ENCODE data around the gene FUCA2. TPM values are rescaled to one million over a fixed set of nuclear protein-coding genes. Genes with fewer than 3 reads are reported as not detected.

The FUCA2 gene
- total and polyA plus RNA-seq, 2 of the 8 experiments (the other 6 are each of a cell fraction or from before 2014, with no cell fraction given) = 24.2 to 47.2 TPM

DNA sequence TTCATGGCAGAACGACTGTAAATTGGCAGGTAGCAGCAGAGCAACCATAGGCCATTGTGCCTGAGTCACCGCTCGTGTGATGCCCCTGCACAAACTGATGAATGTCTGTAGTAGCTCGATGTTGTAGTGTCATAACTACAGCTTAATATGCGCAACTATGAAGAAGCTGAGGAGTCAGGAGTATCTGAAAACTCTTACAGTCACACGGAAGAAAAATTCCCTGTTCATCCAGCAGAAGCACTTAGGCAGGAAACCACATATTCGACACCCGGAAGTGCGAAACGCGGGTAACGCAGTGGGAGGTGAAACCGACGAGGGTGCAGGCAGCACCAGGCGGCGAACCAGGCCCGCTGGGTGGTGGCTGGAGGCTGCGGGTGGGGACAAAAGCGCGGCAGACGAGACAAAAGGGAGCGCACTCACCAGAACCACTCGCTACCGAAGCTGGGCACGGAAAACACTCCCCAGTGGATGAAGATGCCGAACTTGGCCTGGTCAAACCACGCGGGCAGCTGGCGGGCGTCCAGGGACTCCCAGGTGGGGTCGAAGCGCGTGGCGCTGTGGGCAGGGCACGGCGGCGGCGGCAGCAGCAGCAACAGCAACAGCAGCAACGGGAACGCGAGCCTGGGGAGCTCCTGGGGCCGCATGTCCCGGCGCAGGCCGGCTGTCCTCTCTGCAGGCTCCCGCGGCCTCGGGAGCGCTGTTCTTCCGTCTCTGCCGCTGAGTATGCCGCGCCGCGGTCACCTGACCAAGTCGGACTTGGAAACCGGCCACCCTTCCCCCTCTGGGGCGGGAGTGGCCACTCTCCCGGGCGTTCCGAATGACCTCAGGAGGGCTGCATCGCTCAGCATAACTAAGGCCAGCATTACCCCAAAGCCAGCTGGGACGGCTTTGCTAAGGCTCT is at the start of gene FUCA2 (continued):
- TF ChIP-seq RNF2 (IDR thresholded peaks at IDR 0.05; ENCODE audit: borderline replicate concordance, low read depth, low read length, missing control alignments, poor library complexity, severe bottlenecking) (peak; percentile 39), YY1 (IDR thresholded peaks at IDR 0.05; ENCODE audit: low read depth, low read length) (no peak; the same call in 1 of the 2 replicates), CBX5 (IDR thresholded peaks at IDR 0.05; ENCODE audit: low read depth, low read length) (no peak), POU5F1 (IDR thresholded peaks at IDR 0.05; ENCODE audit: low read depth, low read length) (no peak), SIX5 (IDR thresholded peaks at IDR 0.05; ENCODE audit: low read depth, low read length) (no peak), KDM1A (IDR thresholded peaks at IDR 0.05; ENCODE audit: borderline replicate concordance, low read length) (no peak), BRCA1 (IDR thresholded peaks at IDR 0.05; ENCODE audit: low read depth, low read length) (no peak), MAFK (IDR thresholded peaks at IDR 0.05; ENCODE audit: low read depth, low read length) (0 out of 2 replicates have a peak, but pooled peaks have one; percentile 1), ZNF274 (IDR thresholded peaks at IDR 0.05; ENCODE audit: borderline replicate concordance, extremely low read depth, low read length) (no peak), ATF3 (IDR thresholded peaks at IDR 0.05; ENCODE audit: insufficient read depth, low read depth, low read length) (no peak), SP1 (IDR thresholded peaks at IDR 0.05; ENCODE audit: low read depth, low read length) (peak; percentile 70; the same call in 1 of the 2 replicates), SIN3A (conservative IDR thresholded peaks at IDR 0.05 in 1 of 2, IDR thresholded peaks at IDR 0.05 in 1 of 2; ENCODE audit: low read depth in 1 of 2, low read length in 2 of 2) (peak in 1 of 2 experiments; percentile 47; a peak in 1 of 4 replicates), GTF2F1 (IDR thresholded peaks at IDR 0.05; ENCODE audit: borderline replicate concordance, low read depth, low read length) (0 out of 2 replicates have a peak, but pooled peaks have one; percentile 48), RBBP5 (IDR thresholded peaks at IDR 0.05; ENCODE audit: borderline replicate concordance, low read depth, low read length) (peak; percentile 94), ASH2L (IDR thresholded peaks at IDR 0.05; ENCODE audit: low read length) (peak; percentile 97)
- TF ChIP-seq, protein P1, sequence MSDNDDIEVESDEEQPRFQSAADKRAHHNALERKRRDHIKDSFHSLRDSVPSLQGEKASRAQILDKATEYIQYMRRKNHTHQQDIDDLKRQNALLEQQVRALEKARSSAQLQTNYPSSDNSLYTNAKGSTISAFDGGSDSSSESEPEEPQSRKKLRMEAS (IDR thresholded peaks at IDR 0.05) = peak; percentile 87

Data from H1 (cell line).